GM21825 (cell line): ENCODE data around the gene STAC2.
A peak's percentile ranks its signal among the peaks of the same experiment; 100 is the strongest.

Experiments
- ATAC-seq: cut with Tn5 transposase; IDR thresholded peaks from one replicate; pipeline ENCODE4 v1.9.1; 2021; ENCODE audit warnings: mild to moderate bottlenecking, moderate library complexity; ENCODE audit not compliant: unreplicated experiment

Gene STAC2

DNA sequence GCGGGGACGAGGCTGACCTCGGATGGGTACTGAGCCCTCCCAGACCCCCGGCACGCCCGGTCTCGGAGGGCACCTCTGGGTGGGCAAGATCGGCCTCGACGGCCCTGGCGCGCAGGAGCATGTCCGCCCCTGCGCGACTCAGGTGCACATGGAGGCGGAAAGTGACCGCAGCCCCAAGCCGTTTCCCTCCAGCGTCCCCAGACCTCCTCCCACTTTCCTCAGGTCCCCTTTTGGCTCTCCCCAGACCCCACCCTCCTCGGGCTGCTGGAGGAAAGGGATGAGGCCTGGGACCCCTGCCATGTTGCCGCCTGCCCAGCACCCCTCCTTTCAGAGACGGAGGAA, 15.7 kb downstream of the STAC2 start:
- ATAC-seq: no peak

- no peak for ATAC-seq
These were observed 16.2 kb downstream of the STAC2 start for GRCh38 chr17:39209317-39210092.

GRCh38 chr17:39208893-39209292, 16.9 kb downstream of the STAC2 start:
- ATAC-seq: no peak

DNA sequence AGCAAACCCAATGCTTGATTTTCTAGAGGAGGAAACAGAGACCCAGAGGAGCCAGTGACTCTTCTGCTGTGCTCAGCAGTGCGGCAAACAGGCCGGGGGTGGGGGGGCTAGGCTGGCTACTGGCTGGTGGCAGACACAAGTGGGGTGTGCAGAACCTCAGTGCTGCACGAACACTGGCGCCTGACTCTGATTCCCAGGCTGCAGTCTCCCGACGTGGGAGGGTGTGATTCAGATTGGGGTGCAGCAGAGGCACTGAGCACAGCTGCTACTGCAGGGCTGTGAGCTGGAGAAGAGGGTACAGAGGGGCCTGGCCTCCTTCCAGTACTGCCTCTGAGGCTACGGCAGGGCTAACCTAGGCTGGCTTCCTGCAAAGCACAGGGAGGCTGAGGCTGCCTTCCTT, 17.6 kb downstream of the STAC2 start:
- no peak for ATAC-seq

GRCh38 chr17:39205112-39205526, 20.6 kb downstream of the STAC2 start:
- no peak for ATAC-seq

GRCh38 chr17:39204245-39204644, 21.5 kb downstream of the STAC2 start:
- no peak for ATAC-seq

GRCh38 chr17:39200957-39201510, 24.7 kb downstream of the STAC2 start:
- no peak for ATAC-seq

GRCh38 chr17:39200070-39200879, 25.5 kb downstream of the STAC2 start, which contains the start of gene RPL19:
Gene RPL19 (plus strand): TSS chr17:39200283. CDS start chr17:39200345, 62 bp downstream.
- ATAC-seq: peak; percentile 53

DNA sequence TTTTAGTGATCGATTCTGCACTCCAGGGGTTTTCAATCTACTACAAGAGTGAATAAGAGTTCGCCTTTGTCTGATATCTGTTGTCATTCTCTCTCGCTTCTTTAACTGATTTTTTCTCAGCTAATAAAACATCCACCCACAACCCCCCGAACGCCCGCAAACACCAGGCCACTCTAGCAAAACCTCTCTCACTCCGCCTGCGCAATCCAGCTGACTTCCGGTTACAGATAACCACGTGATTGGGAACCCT, 26.0 kb downstream of the STAC2 start:
- ATAC-seq: peak; percentile 53

DNA sequence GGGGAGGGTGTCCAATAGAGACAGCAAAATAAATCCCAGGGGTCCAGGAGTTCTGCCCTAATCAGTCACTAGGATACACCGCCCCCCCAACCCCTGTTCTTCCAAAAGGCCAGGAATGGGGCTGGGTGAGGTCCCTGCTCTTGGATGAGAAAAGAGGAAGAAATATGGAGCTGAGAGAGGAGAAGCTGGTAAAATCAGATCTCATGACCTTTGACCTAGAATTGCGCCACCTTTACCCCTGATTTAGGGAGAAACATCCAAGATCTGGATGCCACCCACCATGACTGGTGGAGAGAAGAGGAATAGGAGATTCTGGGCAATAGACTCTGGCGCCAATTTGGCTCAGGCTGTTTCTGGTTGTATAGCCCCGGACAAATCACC, 27.6 kb downstream of the STAC2 start:
- no peak for ATAC-seq

GRCh38 chr17:39197380-39198185, 28.2 kb downstream of the STAC2 start, which contains the start of gene CACNB1:
Gene CACNB1 (minus strand): TSS chr17:39197669. CDS start chr17:39197495, 174 bp downstream.
- no peak for ATAC-seq

- ATAC-seq: no peak
These were observed 28.9 kb downstream of the STAC2 start for GRCh38 chr17:39196808-39197291.

- no peak for ATAC-seq
These were observed 29.4 kb downstream of the STAC2 start for GRCh38 chr17:39196241-39196807.

DNA sequence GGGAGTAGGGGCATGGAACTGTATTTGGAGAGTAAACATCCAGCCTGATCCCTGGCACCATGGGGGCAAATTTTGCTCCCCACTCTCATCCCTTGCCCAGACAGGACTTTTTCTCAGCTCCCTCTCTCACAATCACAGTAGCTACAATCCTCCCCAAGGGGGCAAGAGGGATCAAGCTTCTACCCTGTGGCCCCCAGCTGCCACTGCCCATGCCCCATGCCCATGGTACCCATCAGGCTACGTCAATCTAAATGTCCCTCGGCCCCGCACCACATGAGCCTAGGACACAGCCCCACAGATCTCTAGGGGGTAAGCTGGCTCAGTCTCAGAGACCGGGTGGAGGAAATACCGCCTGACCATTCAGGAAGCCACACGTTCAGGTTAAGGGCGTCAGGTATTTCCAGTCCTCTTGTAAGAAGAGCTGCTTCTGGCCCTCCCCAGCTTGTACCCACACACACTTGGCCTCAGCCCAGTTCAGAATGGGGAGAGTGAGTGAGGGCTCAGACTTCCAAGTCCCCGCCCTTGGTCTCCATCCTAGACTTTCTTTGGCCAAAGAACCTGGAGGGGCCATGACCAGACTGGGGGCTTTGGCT, 30.1 kb downstream of the STAC2 start:
- no peak for ATAC-seq

GRCh38 chr17:39194985-39195524, 30.7 kb downstream of the STAC2 start:
- no peak for ATAC-seq

DNA sequence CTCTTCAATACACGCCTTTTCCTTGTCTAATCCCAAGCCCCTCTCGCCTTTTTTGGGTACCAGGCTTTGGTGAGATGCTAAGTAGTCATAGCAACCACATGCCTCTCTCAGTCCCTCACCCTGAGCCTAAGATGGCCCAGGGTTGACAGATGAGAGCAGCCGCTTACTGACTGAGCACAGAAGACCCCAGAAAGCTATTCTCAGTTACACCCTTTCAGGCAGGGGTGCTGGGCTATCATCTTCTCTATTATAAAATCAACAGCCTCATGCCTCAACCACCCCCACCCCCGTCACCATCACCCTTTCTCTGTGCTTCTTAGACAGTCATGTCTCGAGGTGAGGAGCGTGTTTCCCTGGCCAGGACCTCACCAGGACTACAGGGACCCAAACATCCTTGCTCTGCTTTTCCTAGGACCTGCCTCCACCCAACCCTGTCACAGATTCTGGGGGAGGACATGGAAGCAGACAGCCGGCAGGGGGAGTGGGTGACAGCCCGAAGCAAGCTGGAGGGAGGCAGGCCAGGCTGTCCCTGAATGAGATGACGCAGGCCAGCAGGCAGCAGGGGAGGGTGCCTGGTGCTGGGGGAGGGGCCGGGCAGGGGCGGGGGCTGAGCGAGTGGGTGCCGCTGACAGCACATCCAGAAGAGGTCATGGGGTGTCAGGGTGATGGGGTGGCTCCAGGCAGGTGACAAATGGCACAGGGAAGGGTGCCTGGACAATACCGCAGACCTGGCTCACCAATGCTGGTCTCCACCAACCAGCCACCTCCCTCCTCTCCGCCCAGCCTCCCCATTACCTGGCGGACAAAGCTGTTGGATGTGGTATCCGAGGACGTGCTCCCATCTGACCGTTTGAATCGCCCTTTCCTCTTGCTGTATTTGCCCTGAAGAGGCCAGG, 31.4 kb downstream of the STAC2 start:
- ATAC-seq: no peak

DNA sequence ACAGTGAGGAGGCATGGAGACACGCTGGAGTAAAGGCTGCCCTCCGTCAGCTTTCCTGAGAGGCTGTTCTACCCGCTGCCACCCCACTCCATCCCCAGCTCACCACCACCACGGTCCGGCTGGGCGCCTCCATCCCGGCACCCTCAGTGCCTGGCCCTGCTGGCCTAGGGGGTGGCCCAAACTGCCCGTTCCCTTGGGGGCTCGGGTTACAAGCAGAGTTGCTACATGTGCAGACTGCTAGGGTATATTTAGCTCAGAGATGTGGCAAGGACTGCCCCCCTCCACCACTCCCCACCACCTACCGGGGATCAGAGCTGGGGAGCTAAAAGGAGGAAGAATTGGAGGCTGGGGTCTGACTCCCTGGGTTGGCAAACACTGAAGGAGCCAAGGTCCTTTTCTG, 32.4 kb downstream of the STAC2 start:
- no peak for ATAC-seq

- ATAC-seq: no peak
These were observed 32.8 kb downstream of the STAC2 start for GRCh38 chr17:39192901-39193300.
